HEK293 (cell line): ENCODE measurements around the gene PARD3B.

ENCODE experiments used
- CTCF ChIA-PET: fragments of 350-600 bp; formaldehyde crosslinking; extraction: SDS; loops from one replicate; lab custom pipeline; 2021; ENCODE audit warnings: antibody characterized with exemption; lab: Yijun Ruan, JAX
- POLR2A ChIA-PET: fragments of 300-600 bp; formaldehyde crosslinking; extraction: SDS; loops from one replicate; lab custom pipeline; 2020; ENCODE audit warnings: antibody characterized with exemption, inconsistent platforms; lab: Yijun Ruan, JAX
- H3K27ac ChIP-seq: fragments of 200-500 bp; sonication (Bioruptor generic); 2 replicates; pipeline ENCODE4 v1.5.1; 2014; ENCODE audit warnings: low read depth, low read length, control low read depth, inconsistent platforms; ENCODE audit errors: extremely low read depth
- H3K36me3 ChIP-seq, 2 experiments: fragments of 200-500 bp in 1 of 2; sonication (Bioruptor generic) in 1 of 2; 1 replicate in 1 of 2; 2 replicates in 1 of 2; pipeline ENCODE4 v1.5.1; 2014 to 2017; ENCODE audit warnings: inconsistent platforms in 2 of 2, low read length in 2 of 2; ENCODE audit not compliant: control insufficient read depth in 2 of 2, insufficient read depth in 1 of 2
- H3K4me1 ChIP-seq: fragments of 200-500 bp; sonication (Bioruptor generic); 2 replicates; pipeline ENCODE4 v1.5.1; 2014; ENCODE audit warnings: mild to moderate bottlenecking, low read length, inconsistent platforms; ENCODE audit not compliant: control insufficient read depth, insufficient read depth
- H3K4me3 ChIP-seq: 2 replicates; pipeline ENCODE4 v1.5.1; 2011; ENCODE audit warnings: low read depth, mild to moderate bottlenecking, control low read depth, low read length, moderate library complexity
- H3K9me3 ChIP-seq: fragments of 200-500 bp; sonication (Bioruptor generic); 2 replicates; pipeline ENCODE4 v1.5.1; 2014; ENCODE audit warnings: low read depth, low read length, inconsistent platforms; ENCODE audit not compliant: control insufficient read depth, insufficient read depth
- HOXD13 ChIP-seq: sonication (generic); formaldehyde crosslinking; IDR thresholded peaks from 2 replicates; pipeline ENCODE4 v1.8.0; 2022; ENCODE audit warnings: missing genetic modification reagents, borderline replicate concordance
- MYNN ChIP-seq: fragments of 450-650 bp; formaldehyde crosslinking; IDR thresholded peaks from 2 replicates; pipeline ENCODE4 v1.5.1; 2016; ENCODE audit warnings: missing biosample characterization, missing genetic modification characterization, borderline replicate concordance
- SETDB1 ChIP-seq: IDR thresholded peaks from one replicate; pipeline ENCODE4 v1.6.1; 2017; ENCODE audit warnings: mild to moderate bottlenecking, low read length, moderate library complexity, mixed read lengths; ENCODE audit not compliant: insufficient read length
- TCF7L2 ChIP-seq: IDR thresholded peaks from 2 replicates; pipeline ENCODE4 v1.6.1; 2011; ENCODE audit warnings: low read depth, mild to moderate bottlenecking, inconsistent platforms, low read length, moderate library complexity, borderline replicate concordance
- ZFP69B ChIP-seq: fragments of 450-650 bp; formaldehyde crosslinking; IDR thresholded peaks from 2 replicates; pipeline ENCODE4 v1.5.1; 2016; ENCODE audit warnings: missing biosample characterization, missing genetic modification characterization
- ZNF132 ChIP-seq: fragments of 450-650 bp; formaldehyde crosslinking; IDR thresholded peaks from 2 replicates; pipeline ENCODE4 v1.5.1; 2017; ENCODE audit warnings: missing biosample characterization, missing genetic modification characterization, borderline replicate concordance
- ZNF211 ChIP-seq: fragments of 450-650 bp; formaldehyde crosslinking; IDR thresholded peaks from 2 replicates; pipeline ENCODE4 v1.5.1; 2016; ENCODE audit warnings: low read depth, missing biosample characterization, missing genetic modification characterization
- ZNF221 ChIP-seq: fragments of 450-650 bp; formaldehyde crosslinking; IDR thresholded peaks from 2 replicates; pipeline ENCODE4 v1.5.1; 2017; ENCODE audit warnings: missing biosample characterization, missing genetic modification characterization, borderline replicate concordance
- ZNF324 ChIP-seq: fragments of 450-650 bp; formaldehyde crosslinking; IDR thresholded peaks from 2 replicates; pipeline ENCODE4 v1.5.1; 2016; ENCODE audit warnings: missing biosample characterization, missing genetic modification characterization
- ZNF354C ChIP-seq: fragments of 450-650 bp; formaldehyde crosslinking; IDR thresholded peaks from 2 replicates; pipeline ENCODE4 v1.5.1; 2016; ENCODE audit warnings: missing biosample characterization, missing genetic modification characterization, low read depth, borderline replicate concordance
- ZNF416 ChIP-seq: fragments of 450-650 bp; formaldehyde crosslinking; IDR thresholded peaks from 2 replicates; pipeline ENCODE4 v1.5.1; 2016; ENCODE audit warnings: missing biosample characterization, missing genetic modification characterization
- ZNF48 ChIP-seq: fragments of 450-650 bp; formaldehyde crosslinking; IDR thresholded peaks from 2 replicates; pipeline ENCODE4 v1.5.1; 2016; ENCODE audit warnings: missing biosample characterization, missing genetic modification characterization
- ZNF623 ChIP-seq: fragments of 450-650 bp; formaldehyde crosslinking; IDR thresholded peaks from 2 replicates; pipeline ENCODE4 v1.5.1; 2016; ENCODE audit warnings: missing biosample characterization, missing genetic modification characterization
- ZNF654 ChIP-seq: fragments of 450-650 bp; formaldehyde crosslinking; IDR thresholded peaks from 2 replicates; pipeline ENCODE4 v1.5.1; 2016; ENCODE audit warnings: low read depth, missing biosample characterization, missing genetic modification characterization
- ZSCAN30 ChIP-seq: fragments of 450-650 bp; IDR thresholded peaks from 2 replicates; pipeline ENCODE4 v1.5.1; 2018; ENCODE audit warnings: missing biosample characterization, mild to moderate bottlenecking, missing genetic modification characterization, moderate library complexity
- TF ChIP-seq, protein P1 (sequence below): fragments of 450-650 bp; formaldehyde crosslinking; IDR thresholded peaks from 2 replicates; pipeline ENCODE4 v1.5.1; 2016; ENCODE audit warnings: missing biosample characterization, missing genetic modification characterization
- TF ChIP-seq, protein P2 (sequence below): fragments of 450-650 bp; formaldehyde crosslinking; IDR thresholded peaks from 2 replicates; pipeline ENCODE4; 2016; ENCODE audit warnings: missing biosample characterization, missing genetic modification characterization
- TF ChIP-seq, protein P3 (sequence below): fragments of 450-650 bp; formaldehyde crosslinking; IDR thresholded peaks from 2 replicates; pipeline ENCODE4 v1.5.1; 2016; ENCODE audit warnings: missing biosample characterization, missing genetic modification characterization

The PARD3B gene

DNA sequence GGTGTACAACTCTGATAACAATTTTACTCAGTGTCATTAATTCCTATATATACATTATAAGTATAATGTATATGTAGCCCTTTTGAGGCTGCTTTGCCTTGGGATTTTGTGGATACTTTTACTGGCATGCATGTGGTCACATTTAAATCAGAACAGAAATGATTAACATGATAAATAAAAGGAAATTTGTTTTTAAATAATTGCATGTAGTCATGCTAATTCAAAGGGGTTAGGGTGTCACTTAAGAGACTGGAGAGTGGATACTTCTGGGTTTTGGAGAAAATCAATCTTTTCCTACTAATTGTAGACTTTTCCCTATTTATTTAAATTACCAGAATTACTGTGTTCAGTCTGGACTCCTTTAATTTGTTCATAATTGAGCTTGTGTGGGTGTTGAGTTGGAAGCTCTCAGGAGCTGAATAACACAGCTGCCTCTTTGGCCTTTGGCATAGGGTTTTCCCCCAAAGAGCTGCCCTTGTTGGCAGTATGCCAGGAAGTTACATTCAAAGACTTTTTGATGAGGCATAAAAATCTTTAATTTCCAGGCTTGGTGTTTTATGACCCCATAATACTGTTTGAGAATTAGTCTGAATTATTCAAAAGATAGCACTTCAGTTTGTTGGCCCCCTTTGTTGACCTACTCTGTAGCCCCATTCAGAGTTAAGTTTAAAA, 652.3 kb downstream of the PARD3B start (continued):
- TF ChIP-seq SETDB1 (no peak), ZFP69B (tag by site-specific recombination) (no peak)

DNA sequence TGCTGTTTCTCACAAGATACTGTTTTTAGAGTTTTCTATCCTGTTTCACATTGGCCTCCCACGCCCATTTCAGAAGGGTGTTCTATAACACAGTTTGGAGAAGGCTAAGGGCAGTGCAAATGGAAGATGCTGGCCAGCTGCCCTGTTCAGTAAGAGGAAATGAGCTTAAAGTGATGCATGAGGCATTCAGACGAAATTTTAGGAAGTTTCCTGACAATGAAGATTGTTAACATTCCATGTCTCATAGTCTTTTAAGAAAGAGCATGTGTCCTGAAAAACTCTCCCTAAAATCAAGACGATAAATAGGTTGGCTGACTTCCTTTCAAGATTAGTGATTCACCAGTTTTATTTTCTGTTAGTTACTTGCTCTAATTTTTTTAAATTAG, 652.9 kb downstream of the PARD3B start:
- no peaks in the 10 kb centered on the region for H3K9me3 ChIP-seq
- CTCF ChIA-PET, result no interaction called here
- POLR2A ChIA-PET, result no interaction called here
- no peaks in the 10 kb centered on the region for H3K36me3 ChIP-seq
- H3K27ac ChIP-seq, result no peak overlapping the region
- no peak for TF ChIP-seq ZNF354C
- TF ChIP-seq ZNF623, result no peak
- TF ChIP-seq ZSCAN30, result peak; percentile 18; the same call in 1 of the 2 replicates
- TF ChIP-seq, protein P1, sequence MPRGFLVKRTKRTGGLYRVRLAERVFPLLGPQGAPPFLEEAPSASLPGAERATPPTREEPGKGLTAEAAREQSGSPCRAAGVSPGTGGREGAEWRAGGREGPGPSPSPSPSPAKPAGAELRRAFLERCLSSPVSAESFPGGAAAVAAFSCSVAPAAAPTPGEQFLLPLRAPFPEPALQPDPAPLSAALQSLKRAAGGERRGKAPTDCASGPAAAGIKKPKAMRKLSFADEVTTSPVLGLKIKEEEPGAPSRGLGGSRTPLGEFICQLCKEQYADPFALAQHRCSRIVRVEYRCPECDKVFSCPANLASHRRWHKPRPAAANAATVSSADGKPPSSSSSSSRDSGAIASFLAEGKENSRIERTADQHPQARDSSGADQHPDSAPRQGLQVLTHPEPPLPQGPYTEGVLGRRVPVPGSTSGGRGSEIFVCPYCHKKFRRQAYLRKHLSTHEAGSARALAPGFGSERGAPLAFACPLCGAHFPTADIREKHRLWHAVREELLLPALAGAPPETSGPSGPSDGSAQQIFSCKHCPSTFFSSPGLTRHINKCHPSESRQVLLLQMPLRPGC (tag by site-specific recombination), result no peak
- no peak overlapping the region for H3K4me3 ChIP-seq
- 0 out of 2 replicates have a peak, but pooled peaks cover 2% of the 10 kb centered on the region for H3K4me1 ChIP-seq

DNA sequence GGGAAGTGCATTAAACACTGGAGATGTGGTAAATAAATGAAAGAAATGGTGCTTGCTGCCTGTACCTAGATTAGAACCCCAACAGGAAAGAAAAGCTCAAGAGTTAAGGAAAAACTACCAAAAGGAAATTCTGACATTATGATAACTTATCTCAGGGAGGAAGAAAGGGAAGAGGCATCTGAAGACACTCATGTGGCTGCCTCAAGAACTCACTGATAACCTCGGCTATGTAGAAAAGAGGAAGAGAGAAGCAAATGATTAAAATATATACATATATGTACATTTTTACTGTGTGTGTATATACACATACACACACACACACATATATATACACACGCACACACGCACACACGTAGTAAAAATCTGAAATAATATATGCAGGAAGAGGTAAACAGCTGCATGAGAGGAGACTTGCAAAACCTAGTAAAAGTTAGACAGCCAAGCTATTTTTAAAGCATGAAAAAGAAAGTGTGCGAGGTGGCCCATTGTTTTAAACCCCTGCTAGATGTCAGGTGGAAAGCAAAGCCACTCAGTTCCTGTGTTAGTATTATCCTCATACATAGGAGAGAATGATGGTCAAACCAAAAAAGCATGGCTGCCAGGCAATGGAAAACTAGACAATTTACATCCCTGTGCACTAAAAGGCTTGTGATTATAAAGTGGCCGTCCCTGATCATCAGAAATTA, 654.0 kb downstream of the PARD3B start:
- Histone ChIP-seq H3K9me3 (no peaks in the 10 kb centered on the region), H3K4me1 (0 out of 2 replicates have a peak, but pooled peaks cover 2% of the 10 kb centered on the region), H3K4me3 (no peak overlapping the region), H3K36me3 (no peaks in the 10 kb centered on the region), H3K27ac (no peak overlapping the region)
- ChIA-PET POLR2A (no interaction called here), CTCF (interaction anchor here (0.7 kb wide), 1 partner anchor 148 kb away, joined by 3 read pairs; no protein-coding TSS in a partner anchor)
- no peak for TF ChIP-seq ZNF48 (tag by site-specific recombination)
- TF ChIP-seq, protein P2, sequence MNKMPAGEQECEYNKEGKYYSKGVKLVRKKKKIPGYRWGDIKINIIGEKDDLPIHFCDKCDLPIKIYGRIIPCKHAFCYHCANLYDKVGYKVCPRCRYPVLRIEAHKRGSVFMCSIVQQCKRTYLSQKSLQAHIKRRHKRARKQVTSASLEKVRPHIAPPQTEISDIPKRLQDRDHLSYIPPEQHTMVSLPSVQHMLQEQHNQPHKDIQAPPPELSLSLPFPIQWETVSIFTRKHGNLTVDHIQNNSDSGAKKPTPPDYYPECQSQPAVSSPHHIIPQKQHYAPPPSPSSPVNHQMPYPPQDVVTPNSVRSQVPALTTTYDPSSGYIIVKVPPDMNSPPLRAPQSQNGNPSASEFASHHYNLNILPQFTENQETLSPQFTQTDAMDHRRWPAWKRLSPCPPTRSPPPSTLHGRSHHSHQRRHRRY, result no peak
- no peak for TF ChIP-seq HOXD13 (CRISPR knock-in tag)
- no peak for TF ChIP-seq ZNF654 (tag by site-specific recombination)
- no peak for TF ChIP-seq ZNF221 (tag by site-specific recombination)
- TF ChIP-seq ZNF324 (tag by site-specific recombination), result no peak
- TF ChIP-seq, protein P3, sequence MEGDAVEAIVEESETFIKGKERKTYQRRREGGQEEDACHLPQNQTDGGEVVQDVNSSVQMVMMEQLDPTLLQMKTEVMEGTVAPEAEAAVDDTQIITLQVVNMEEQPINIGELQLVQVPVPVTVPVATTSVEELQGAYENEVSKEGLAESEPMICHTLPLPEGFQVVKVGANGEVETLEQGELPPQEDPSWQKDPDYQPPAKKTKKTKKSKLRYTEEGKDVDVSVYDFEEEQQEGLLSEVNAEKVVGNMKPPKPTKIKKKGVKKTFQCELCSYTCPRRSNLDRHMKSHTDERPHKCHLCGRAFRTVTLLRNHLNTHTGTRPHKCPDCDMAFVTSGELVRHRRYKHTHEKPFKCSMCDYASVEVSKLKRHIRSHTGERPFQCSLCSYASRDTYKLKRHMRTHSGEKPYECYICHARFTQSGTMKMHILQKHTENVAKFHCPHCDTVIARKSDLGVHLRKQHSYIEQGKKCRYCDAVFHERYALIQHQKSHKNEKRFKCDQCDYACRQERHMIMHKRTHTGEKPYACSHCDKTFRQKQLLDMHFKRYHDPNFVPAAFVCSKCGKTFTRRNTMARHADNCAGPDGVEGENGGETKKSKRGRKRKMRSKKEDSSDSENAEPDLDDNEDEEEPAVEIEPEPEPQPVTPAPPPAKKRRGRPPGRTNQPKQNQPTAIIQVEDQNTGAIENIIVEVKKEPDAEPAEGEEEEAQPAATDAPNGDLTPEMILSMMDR, result no peak
- TF ChIP-seq ZNF416 (tag by site-specific recombination), result no peak
- no peak for TF ChIP-seq TCF7L2
- no peak for TF ChIP-seq ZNF132 (tag by site-specific recombination)
- TF ChIP-seq ZNF211 (tag by site-specific recombination), result no peak
- TF ChIP-seq MYNN, result no peak
